Activated CD8-positive, alpha-beta memory T cell treated with anti-CD3 and anti-CD28 coated beads for 36 hours (primary cell): ENCODE data around the gene ELF1. TPM values are rescaled to one million over a fixed set of nuclear protein-coding genes. Genes with fewer than 3 reads are reported as not detected.

ENCODE experiments used
- CTCF ChIA-PET: fragments of 350-600 bp; sonication (Branson Sonifier 250); formaldehyde crosslinking; loops from one replicate; lab custom pipeline; 2021; ENCODE audit warnings: antibody characterized with exemption; lab: Charles Lee
- POLR2A ChIA-PET: fragments of 350-600 bp; sonication (Branson Sonifier 250); formaldehyde crosslinking; loops from one replicate; lab custom pipeline; 2021; ENCODE audit warnings: antibody characterized with exemption; lab: Charles Lee
- total RNA-seq, 2 experiments: library from RNA; stranded (reverse); gene quantifications; one replicate each; pipeline ENCODE4 v1.2.3, GENCODE V29; 2021

The ELF1 gene
- total RNA-seq, 2 experiments from 2014 or later: 68.9 to 69.4 TPM

DNA sequence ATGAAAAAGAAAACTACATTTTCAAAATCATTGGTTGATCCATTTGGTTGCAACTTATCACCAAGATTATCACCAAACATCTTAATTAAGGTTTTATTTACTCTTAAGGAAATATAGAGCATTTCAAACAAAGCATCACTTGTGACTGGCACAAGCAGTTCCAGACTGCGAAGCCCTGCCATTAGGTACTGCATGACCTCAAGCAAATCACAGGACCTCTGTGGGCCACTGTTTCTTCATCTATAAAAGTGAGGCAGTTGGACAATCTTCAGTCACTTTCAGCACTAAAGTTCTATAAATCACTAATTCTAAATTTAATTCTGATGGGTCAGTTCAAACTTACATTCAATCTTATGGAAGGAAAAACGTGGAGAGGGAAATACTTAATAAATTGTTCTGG is 2.0 kb downstream of the ELF1 start:
- POLR2A ChIA-PET: interaction anchor here (0.9 to 2.6 kb wide), 3 partner anchors 38 to 43 kb away, joined by 3 to 12 read pairs (median 5); no protein-coding TSS in a partner anchor
- CTCF ChIA-PET: interaction anchor here (1.3 kb wide), 1 partner anchor 10 kb away, joined by 6 read pairs; no protein-coding TSS in a partner anchor

DNA sequence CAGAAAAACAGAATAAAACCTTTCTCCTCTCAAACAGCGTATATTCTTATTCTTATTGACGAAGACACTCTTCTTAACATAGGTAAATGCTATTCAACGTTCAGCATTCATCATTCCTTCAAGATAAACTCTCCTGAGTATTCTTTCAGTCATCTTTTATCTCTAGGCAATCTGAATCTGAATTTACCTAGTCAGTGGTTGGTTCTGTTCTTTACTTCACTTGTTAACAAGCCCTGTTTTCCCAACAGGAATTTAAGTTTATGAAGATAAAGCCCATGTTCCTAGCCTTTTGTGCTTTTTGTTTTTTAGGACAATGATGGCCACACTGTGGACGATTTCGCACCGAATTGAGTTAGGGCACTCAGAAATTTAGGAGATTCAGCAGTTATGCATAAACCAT is 3.2 kb downstream of the ELF1 start:
- ChIA-PET POLR2A (interaction anchor here (1.0 to 1.2 kb wide), 2 partner anchors 37 to 227 kb away, joined by 5 read pairs; no protein-coding TSS in a partner anchor), CTCF (interaction anchor here (1.1 to 1.6 kb wide), 2 partner anchors 9 to 42 kb away, joined by 3 read pairs; no protein-coding TSS in a partner anchor)

GRCh38 chr13:41013835-41014234 is 5.3 kb downstream of the ELF1 start:
- CTCF ChIA-PET: interaction anchor here (0.6 kb wide), 1 partner anchor 237 kb away, joined by 4 read pairs; no protein-coding TSS in a partner anchor
- POLR2A ChIA-PET: no interaction called here

GRCh38 chr13:41012536-41012935 is 6.6 kb downstream of the ELF1 start:
- ChIA-PET POLR2A (interaction anchor here (0.6 kb wide), 1 partner anchor 141 kb away, joined by 6 read pairs; no protein-coding TSS in a partner anchor), CTCF (interaction anchor here (0.6 kb wide), 1 partner anchor 40 kb away, joined by 3 read pairs; no protein-coding TSS in a partner anchor)

- ChIA-PET CTCF (no interaction called here), POLR2A (no interaction called here)
These were observed 7.6 kb downstream of the ELF1 start for GRCh38 chr13:41011382-41011956.

- ChIA-PET CTCF (interaction anchor here (1.0 to 2.3 kb wide), 2 partner anchors 9 to 30 kb away, joined by 3 to 6 read pairs; no protein-coding TSS in a partner anchor), POLR2A (interaction anchor here (0.7 kb wide), 1 partner anchor 97 kb away, joined by 4 read pairs; no protein-coding TSS in a partner anchor)
These were observed 10.7 kb downstream of the ELF1 start for GRCh38 chr13:41008349-41008980.

DNA sequence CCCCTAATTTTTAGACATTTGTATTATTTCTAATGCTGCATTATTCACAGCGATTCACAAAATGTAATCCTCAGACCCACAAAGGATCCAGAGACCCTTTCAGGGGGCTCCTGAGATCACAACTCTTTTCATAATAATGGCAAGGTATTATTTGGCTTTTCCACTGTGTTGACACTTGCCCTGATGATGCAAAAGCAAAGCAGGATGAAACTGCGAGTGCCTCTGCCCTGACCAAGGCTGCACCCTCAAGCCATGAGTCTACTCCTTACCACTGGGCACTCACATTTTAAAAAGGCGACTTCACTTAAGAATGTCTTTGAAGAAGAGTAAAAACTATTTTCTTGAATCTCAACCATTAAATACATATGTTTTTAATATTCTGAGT is 11.4 kb downstream of the ELF1 start:
- ChIA-PET POLR2A (interaction anchor here (0.7 kb wide), 1 partner anchor 97 kb away, joined by 4 read pairs; no protein-coding TSS in a partner anchor), CTCF (interaction anchor here (1.0 to 2.3 kb wide), 2 partner anchors 9 to 10 kb away, joined by 3 to 6 read pairs; no protein-coding TSS in a partner anchor)

GRCh38 chr13:41006978-41007743 is 12.0 kb downstream of the ELF1 start:
- POLR2A ChIA-PET: no interaction called here
- CTCF ChIA-PET: interaction anchor here (1.0 to 2.3 kb wide), 2 partner anchors 9 to 11 kb away, joined by 3 to 6 read pairs; no protein-coding TSS in a partner anchor

DNA sequence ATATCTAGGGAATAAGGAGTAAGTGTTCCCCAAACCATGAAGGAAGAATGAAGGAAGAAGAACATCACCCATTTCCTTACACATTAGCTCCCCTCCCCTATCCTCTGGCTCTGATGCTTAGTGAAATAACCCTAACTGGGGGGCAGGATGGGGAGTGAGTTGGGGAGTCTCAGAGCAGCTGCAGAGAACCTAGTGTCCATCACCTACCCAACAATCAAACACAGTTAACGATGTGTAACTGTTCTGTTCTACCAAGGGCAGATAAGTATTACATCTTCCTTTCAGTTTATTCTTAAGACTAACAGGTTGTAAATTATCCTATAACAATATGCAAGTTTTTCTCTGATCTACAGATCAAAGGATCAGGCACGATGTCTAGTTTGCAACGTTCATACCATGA is 12.8 kb downstream of the ELF1 start:
- CTCF ChIA-PET: interaction anchor here (0.6 to 2.3 kb wide), 3 partner anchors 12 to 293 kb away, joined by 3 to 6 read pairs (median 3); no protein-coding TSS in a partner anchor
- POLR2A ChIA-PET: no interaction called here

- CTCF ChIA-PET: interaction anchor here (0.6 to 0.9 kb wide), 2 partner anchors 16 to 292 kb away, joined by 3 read pairs; no protein-coding TSS in a partner anchor
- POLR2A ChIA-PET: no interaction called here
These were observed 13.4 kb downstream of the ELF1 start for GRCh38 chr13:41005704-41006103.

DNA sequence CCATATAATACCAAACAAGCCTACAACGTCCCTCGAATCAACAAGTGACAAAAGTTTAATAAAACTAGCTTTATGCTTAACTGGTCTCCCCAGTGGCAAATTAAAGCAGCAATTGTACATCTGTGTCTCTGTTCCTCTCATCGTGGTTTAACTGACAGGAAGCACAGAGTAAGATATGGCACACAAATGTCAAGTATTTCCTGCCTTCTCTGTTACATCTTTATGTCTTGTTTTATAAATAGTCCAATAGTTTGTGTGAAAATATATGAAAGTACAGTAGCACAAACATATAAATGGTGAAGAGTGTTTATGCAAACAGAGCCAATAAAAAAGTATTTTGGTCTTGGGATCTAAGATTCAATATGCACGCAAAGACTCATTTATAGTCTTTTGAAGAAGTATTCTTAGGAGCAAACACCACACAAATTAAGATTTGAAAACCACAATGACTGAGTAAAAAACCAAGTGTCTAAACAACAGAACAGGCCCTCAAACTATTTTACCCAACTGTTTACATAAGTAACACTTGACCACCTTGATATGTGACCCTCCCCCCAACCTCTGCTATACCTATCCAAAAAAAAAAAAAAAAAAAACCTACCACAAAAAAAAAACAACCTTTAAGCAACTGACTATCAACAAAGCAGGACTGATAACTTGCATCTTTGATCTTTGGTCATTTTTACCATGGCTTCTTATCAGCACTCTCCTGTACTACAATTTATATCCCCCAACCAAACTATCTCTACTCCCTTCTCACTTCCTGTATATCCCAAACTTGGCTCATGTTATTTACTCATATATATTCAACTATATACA is 14.0 kb downstream of the ELF1 start:
- CTCF ChIA-PET: no interaction called here
- POLR2A ChIA-PET: no interaction called here

GRCh38 chr13:41002606-41003005 is 16.5 kb downstream of the ELF1 start:
- POLR2A ChIA-PET: interaction anchor here (0.7 to 1.6 kb wide), 3 partner anchors 9 to 454 kb away, joined by 3 to 5 read pairs (median 4); partner anchors contain the start of gene WBP4

GRCh38 chr13:41001695-41002094 is 17.4 kb downstream of the ELF1 start:
- ChIA-PET CTCF (no interaction called here), POLR2A (no interaction called here)

More at GRCh38 chr13:41002606-41003005, 16.5 kb downstream of the ELF1 start:
- CTCF ChIA-PET: interaction anchor here (1.8 kb wide), 1 partner anchor 24 kb away, joined by 6 read pairs; no protein-coding TSS in a partner anchor

- ChIA-PET POLR2A (no interaction called here), CTCF (no interaction called here)
These were observed 19.7 kb downstream of the ELF1 start for GRCh38 chr13:40999416-40999815.

DNA sequence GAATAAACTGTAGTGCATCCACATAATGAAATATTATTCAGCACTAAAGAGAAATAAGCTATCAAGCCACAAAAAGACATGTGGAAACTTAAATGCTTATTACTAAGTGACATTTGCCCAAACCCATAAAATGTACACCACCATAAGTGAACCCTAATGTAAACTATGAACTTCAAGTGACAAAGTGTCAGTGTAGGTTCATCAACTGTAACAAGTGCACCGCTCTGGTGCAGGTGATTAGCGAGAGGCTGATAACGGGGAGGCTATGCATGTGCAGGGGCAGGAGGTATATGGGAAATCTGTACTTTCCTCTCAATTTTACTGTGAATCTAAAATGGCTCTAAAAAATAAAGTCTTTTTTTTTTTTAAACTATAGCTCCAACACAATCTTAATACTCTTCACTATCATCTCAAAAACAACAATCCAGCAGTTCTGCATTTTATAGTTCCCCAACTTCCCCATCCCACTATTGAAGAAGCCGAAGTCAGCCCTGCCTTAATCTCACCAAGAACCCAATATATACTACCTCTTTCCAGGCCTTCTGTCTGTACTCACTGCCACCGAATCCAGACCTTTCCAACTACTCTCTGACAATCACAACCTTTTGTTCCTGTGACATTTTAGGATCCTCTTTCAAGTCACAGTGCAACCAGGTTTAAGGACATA is 22.6 kb downstream of the ELF1 start:
- ChIA-PET CTCF (interaction anchor here (1.2 kb wide), 1 partner anchor 10 kb away, joined by 3 read pairs; no protein-coding TSS in a partner anchor), POLR2A (interaction anchor here (0.6 kb wide), 1 partner anchor 16 kb away, joined by 3 read pairs; no protein-coding TSS in a partner anchor)

- ChIA-PET CTCF (interaction anchor here (1.2 kb wide), 1 partner anchor 10 kb away, joined by 3 read pairs; no protein-coding TSS in a partner anchor), POLR2A (no interaction called here)
These were observed 23.1 kb downstream of the ELF1 start for GRCh38 chr13:40995997-40996396.

DNA sequence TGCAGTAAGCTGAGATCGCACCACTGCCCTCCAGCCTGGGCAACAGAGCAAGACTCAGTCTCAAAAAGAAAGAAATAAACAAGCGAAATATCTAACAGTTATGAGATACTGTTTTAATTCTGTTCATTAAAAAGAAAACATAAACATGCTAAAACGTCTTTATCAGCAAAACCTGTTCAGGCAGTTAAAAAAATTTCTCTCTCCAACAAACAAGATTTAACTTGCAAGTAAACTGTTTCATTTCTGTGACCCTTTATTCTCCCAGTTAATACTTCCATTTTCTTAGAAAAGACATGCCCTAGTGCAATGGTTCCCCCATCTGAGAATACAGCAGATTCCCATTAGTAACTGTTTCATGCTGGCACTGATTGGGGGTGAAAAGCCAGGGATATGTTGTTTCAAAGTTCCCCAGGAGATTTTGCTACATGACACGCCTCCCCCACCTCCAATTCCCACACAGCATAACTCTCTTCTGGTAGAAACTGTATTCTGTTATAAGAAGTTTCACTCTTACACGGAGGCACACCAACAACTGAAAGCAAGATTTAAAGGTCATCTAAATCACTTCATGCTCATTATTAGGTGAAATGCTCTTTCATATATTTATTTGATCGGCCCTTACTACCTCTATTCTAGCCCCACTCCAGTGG is 24.4 kb downstream of the ELF1 start:
- POLR2A ChIA-PET: no interaction called here

More for the DNA sequence above, 24.4 kb downstream of the ELF1 start:
- CTCF ChIA-PET: interaction anchor here (1.5 kb wide), 1 partner anchor 21 kb away, joined by 4 read pairs; no protein-coding TSS in a partner anchor
